Calu3 (cell line): ENCODE measurements around the gene NDUFA7. TPM values are rescaled to one million over a fixed set of nuclear protein-coding genes. Genes with fewer than 3 reads are reported as not detected.
"Not testable (repeated sequence)": the region's sequence is repeated elsewhere in the genome, so short reads cannot be mapped to it uniquely, and the experiment has no call there.

ENCODE experiments used
- BruUV-seq: library from RNA; stranded (reverse); fragments of 400-500 nt; replicated peaks from 2 replicates; lab custom pipeline; 2021; lab: Mats Ljungman, UMichigan
- CTCF ChIA-PET: fragments of 300-600 bp; sonication (Branson Sonifier 250); formaldehyde crosslinking; loops from one replicate; lab custom pipeline; 2022; ENCODE audit warnings: antibody characterized with exemption; lab: Charles Lee
- DNase-seq: peaks from one replicate; pipeline ENCODE4 v3.0.0; 2022
- H3K27ac Mint-ChIP-seq: one replicate; pipeline ENCODE4 v1.8.0; 2022; ENCODE audit warnings: mixed read lengths; ENCODE audit not compliant: unreplicated experiment
- H3K27me3 Mint-ChIP-seq: one replicate; pipeline ENCODE4 v1.8.0; 2022; ENCODE audit warnings: mixed read lengths; ENCODE audit not compliant: unreplicated experiment
- H3K36me3 Mint-ChIP-seq: one replicate; pipeline ENCODE4 v1.8.0; 2022; ENCODE audit warnings: mild to moderate bottlenecking, moderate library complexity, mixed read lengths; ENCODE audit not compliant: insufficient read depth, unreplicated experiment
- H3K4me1 Mint-ChIP-seq: one replicate; pipeline ENCODE4 v1.8.0; 2022; ENCODE audit warnings: mild to moderate bottlenecking, low read depth, mixed read lengths; ENCODE audit not compliant: unreplicated experiment
- H3K4me3 Mint-ChIP-seq: one replicate; pipeline ENCODE4 v1.8.0; 2022; ENCODE audit warnings: mild to moderate bottlenecking, low read depth, moderate library complexity, mixed read lengths; ENCODE audit not compliant: unreplicated experiment
- H3K9me3 Mint-ChIP-seq: one replicate; pipeline ENCODE4 v1.8.0; 2022; ENCODE audit warnings: low read depth, mixed read lengths; ENCODE audit not compliant: unreplicated experiment
- CTCF ChIP-seq: fragments of 200-600 bp; IDR thresholded peaks from one replicate; pipeline ENCODE4 v1.8.0; 2022; ENCODE audit warnings: antibody characterized with exemption; ENCODE audit not compliant: unreplicated experiment
- intact Hi-C: fragments of 100-400 bp; cut with micrococcal nuclease; formaldehyde crosslinking; loops from one replicate; pipeline ENCODE4 v1.10.0; 2022; ENCODE audit not compliant: unreplicated experiment
- total RNA-seq: library from RNA; stranded (reverse); gene quantifications from 2 replicates; pipeline ENCODE4 v1.2.3, GENCODE V29; 2022

Gene NDUFA7
- total RNA-seq, 1 experiment from 2014 or later = 38.2 TPM

GRCh38 chr19:8360196-8360595 is 39.0 kb upstream of the NDUFA7 start:
- Mint-ChIP-seq H3K9me3 (peaks cover 2% of the 10 kb centered on the region), H3K4me1 (peaks cover 10% of the 10 kb centered on the region), H3K27me3 (no peaks in the 10 kb centered on the region), H3K36me3 (peaks cover 16% of the 10 kb centered on the region), H3K4me3 (no peak overlapping the region), H3K27ac (no peak overlapping the region)
- intact Hi-C loops = no loop called here
- DNase-seq = no peak
- CTCF ChIA-PET = interaction anchor here (0.6 to 0.7 kb wide), 3 partner anchors 84 to 256 kb away, joined by 3 to 4 read pairs (median 3); no protein-coding TSS in a partner anchor
- no peak for TF ChIP-seq CTCF
- no TSS peak for BruUV-seq

DNA sequence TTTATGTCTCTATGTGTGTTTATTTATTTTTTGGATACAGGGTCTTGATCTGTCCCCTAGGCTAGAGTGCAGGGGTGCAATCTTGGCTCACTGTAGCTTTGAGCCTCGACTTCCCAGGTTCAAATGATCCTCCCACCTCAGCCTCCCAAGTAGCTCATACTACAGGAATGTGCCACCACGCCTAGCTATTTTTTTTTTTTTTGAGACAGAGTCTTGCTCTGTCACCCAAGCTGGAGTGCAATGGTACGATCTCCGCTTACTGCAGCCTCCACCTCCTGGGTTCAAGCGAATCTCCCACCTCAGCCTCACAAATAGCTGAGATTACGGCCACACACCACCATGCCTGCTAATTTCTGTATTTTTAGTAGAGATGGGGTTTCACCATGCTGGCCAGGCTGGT is 37.8 kb upstream of the NDUFA7 start:
- intact Hi-C loops = no loop called here
- H3K4me1 Mint-ChIP-seq = peaks cover 10% of the 10 kb centered on the region

GRCh38 chr19:8357007-8357521 is 35.9 kb upstream of the NDUFA7 start:
- Mint-ChIP-seq H3K4me1 (no peaks in the 10 kb centered on the region), H3K27me3 (peaks cover 6% of the 10 kb centered on the region), H3K9me3 (peaks cover 2% of the 10 kb centered on the region), H3K27ac (no peak overlapping the region), H3K36me3 (peaks cover 6% of the 10 kb centered on the region), H3K4me3 (no peak overlapping the region)
- no peak for TF ChIP-seq CTCF
- CTCF ChIA-PET = no interaction called here
- BruUV-seq = no TSS peak
- intact Hi-C loops = no loop called here
- DNase-seq = no peak

More for the DNA sequence above, 37.8 kb upstream of the NDUFA7 start:
- no peak for DNase-seq
- Mint-ChIP-seq H3K36me3 (peaks cover 10% of the 10 kb centered on the region), H3K4me3 (no peak overlapping the region), H3K27ac (no peak overlapping the region), H3K27me3 (no peaks in the 10 kb centered on the region), H3K9me3 (peaks cover 2% of the 10 kb centered on the region)
- CTCF ChIA-PET = interaction anchor here (1.0 kb wide), 1 partner anchor 54 kb away, joined by 3 read pairs; the partner anchor contains the start of gene MARCHF2
- TF ChIP-seq CTCF = no peak
- no TSS peak for BruUV-seq

DNA sequence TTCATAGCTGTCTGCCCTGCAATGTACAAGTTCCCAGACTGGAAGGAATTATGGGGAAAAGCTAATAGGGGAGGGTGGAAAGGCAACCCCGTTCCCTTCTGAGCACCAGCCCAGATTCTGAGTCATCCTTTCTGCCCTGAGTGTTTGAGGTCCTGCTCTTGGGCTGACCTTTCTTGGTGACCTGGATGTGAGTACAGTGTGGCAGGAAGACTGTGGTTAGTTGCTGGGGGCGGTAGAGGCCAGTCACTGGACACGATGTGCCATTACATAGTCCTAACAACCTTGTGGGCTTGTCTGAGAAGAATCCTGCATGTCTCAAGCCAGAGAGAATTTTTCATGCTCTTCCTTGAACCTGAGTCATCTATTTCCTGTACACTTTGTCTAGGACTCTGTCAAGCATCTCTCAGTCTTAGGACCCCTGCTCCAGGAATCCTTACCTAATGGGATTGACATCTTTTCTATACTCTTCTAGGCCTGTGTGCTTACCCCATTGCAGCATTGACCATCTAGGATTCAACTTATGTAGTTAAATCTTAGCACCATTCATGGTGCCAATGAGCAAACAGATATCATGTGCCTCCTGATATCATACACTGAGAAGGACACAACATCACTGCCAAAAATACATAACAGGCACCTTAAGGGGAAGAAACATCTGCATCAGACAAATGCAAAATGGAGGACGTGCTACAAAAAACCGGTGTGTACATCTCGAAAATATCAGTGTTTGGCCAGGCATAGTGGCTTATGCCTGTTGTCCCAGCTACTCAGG is 34.6 kb upstream of the NDUFA7 start:
- CTCF ChIA-PET = interaction anchor here (1.2 kb wide), 2 partner anchors 42 to 57 kb away, joined by 3 to 4 read pairs; partner anchors contain the start of gene MARCHF2
- H3K4me3 Mint-ChIP-seq = no peak overlapping the region
- no TSS peak for BruUV-seq

GRCh38 chr19:8352845-8353244 is 31.7 kb upstream of the NDUFA7 start:
- peaks cover 34% of the 10 kb centered on the region for H3K27me3 Mint-ChIP-seq
- DNase-seq, H3K27ac Mint-ChIP-seq, intact Hi-C loops, H3K4me1 Mint-ChIP-seq, H3K36me3 Mint-ChIP-seq, H3K9me3 Mint-ChIP-seq, H3K4me3 Mint-ChIP-seq, BruUV-seq: not testable (repeated sequence)
- CTCF ChIA-PET = interaction anchor here (0.6 to 1.4 kb wide), 2 partner anchors 59 to 120 kb away, joined by 3 read pairs; no protein-coding TSS in a partner anchor

More for the DNA sequence above, 34.6 kb upstream of the NDUFA7 start:
- Mint-ChIP-seq H3K27me3 (peaks cover 19% of the 10 kb centered on the region), H3K4me1 (no peaks in the 10 kb centered on the region), H3K27ac (no peak overlapping the region), H3K36me3 (no peaks in the 10 kb centered on the region), H3K9me3 (peaks cover 2% of the 10 kb centered on the region)
- peak; percentile 34 for DNase-seq
- intact Hi-C loops = loop anchor here (2.0 kb wide), 2 partner anchors 41 to 151 kb away; no protein-coding TSS in a partner anchor
- no peak for TF ChIP-seq CTCF
